Fibroblast of skin of right biceps (primary cell): Measurements from ENCODE around the gene CLTB.
"Not testable (repeated sequence)": the region's sequence is repeated elsewhere in the genome, so short reads cannot be mapped to it uniquely, and the experiment has no call there.

Experiments
- DNase-seq: peaks from one replicate; pipeline ENCODE4 v3.0.0-alpha.2; 2013

CLTB gene, protein sequence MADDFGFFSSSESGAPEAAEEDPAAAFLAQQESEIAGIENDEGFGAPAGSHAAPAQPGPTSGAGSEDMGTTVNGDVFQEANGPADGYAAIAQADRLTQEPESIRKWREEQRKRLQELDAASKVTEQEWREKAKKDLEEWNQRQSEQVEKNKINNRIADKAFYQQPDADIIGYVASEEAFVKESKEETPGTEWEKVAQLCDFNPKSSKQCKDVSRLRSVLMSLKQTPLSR

DNA sequence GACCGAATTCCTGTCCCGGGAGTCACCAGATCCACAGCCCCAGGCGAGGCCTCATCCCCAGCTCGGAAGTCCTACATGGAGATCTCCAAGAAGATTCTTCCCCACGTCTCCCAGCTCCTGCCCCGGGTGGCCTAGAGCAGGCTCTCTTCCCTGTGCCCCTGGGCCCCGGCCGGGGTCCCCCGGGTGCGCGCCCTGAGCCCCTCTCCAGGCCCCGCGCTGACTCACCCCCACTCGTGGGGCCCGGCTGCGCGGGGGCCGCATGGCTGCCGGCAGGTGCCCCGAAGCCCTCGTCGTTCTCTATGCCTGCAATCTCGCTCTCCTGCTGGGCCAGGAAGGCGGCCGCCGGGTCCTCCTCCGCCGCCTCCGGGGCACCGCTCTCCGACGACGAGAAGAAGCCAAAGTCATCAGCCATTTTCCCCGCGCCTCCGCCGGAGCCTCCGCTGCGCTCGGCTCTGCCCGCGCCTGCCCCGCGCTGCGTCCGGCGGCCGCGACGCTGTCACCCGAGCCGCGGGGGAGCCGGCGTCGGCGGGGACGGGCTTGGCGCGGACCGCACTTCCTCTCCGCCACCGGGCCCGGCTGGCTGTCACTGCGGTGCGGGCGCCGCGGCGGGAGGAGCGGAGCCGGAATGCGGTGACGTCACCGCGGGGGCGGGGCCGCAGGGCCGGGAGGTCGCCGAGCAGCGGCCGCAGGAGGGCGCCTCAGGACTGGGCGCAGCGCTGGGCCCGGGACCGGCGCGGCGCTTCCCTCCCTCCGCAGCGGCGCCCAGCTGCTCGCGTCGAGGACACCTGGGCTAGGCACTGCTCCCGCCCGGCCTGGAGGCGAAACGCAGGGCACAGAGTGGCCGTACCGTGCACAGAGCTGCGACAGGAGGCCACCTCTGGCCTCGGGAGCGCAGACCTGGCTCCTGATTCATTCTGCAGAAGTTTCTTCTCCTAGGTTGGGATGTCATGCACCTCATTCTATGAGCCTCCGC lies at the start of gene CLTB:
CLTB (minus strand) TSS at position 588 of the 973 bp plus-strand sequence; CDS start at position 412, 176 bp downstream.
- DNase-seq, result peak; percentile 83

DNA sequence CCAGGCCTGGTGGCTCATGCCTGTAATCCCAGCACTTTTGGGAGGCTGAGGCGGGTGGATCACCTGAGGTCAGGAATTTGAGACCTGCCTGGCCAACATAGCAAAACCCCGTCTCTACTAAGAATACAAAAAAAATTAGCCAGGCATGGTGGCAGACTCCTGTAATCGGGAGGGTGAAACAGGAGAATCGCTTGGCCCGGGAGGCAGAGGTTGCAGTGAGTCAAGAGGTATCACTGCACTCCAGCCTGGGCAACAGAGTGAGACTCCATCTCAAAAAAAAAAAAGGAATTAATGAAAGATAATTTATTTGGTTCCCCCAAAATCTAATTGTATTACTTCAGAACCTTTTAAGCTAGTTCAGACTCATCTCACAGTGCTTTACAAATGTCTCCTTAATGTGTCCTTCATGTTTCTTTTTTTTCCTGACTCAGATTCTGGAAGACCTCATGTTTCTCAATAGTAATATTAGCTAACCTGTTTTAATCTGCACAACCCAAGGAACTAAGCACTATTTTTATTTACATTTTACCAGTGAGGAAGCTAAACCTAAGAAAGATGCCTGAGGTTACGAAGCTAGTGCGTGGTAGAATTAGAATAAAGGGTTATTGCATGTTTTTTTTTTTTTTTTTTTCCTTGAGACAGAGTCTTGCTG lies 46.9 kb upstream of the CLTB start:
- DNase-seq, result no peak

DNA sequence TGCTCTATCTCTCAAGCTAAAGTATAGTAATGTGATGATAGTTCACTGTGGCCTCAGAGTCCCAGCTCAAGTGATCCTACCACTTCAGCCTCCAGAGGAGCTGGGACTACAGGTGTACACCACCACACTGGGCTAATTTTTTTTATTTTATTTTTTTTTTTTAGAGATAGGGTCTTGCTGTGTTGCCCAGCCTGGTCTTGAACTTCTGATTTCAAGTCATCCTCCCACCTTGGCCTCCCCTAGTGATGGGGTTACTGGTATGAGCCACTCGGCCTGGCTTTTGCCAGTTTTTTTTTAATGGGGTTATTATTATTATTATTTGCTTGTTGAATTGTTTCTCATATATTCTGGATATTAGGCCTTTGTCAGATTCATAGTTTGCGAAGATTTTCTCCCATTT lies 45.0 kb upstream of the CLTB start:
- DNase-seq, result no peak

DNA sequence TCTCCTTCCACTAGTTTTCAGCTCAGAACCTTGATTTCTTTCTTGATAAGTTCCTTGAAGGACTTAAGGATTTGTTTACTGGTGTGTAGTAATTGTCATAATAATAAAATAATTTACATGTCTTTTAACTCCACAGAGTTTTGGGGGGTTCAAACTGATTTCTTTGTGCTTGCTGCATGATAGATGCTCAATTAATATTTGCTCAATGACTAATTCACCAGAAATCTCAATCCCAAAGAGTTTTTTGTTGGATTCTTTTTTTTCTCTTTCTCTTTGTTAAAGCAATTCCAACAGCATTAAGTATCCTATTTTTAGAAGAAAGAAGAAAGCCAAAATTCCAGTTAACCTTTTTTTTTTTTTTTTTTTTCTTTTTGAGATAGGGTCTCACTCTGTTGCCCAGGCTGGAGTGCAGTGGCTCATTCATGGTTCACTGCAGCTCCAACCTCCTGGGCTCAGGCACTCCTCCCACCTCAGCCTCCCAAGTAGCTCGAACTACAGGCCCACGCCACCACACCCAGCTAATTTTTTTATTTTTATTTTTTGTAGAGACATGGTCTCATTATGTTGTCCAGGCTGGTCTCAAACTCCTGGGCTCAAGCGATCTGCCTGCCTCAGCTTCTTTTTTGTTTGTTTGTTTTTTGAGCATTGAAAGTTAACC lies 42.7 kb upstream of the CLTB start:
- DNase-seq, result peak; percentile 25

DNA sequence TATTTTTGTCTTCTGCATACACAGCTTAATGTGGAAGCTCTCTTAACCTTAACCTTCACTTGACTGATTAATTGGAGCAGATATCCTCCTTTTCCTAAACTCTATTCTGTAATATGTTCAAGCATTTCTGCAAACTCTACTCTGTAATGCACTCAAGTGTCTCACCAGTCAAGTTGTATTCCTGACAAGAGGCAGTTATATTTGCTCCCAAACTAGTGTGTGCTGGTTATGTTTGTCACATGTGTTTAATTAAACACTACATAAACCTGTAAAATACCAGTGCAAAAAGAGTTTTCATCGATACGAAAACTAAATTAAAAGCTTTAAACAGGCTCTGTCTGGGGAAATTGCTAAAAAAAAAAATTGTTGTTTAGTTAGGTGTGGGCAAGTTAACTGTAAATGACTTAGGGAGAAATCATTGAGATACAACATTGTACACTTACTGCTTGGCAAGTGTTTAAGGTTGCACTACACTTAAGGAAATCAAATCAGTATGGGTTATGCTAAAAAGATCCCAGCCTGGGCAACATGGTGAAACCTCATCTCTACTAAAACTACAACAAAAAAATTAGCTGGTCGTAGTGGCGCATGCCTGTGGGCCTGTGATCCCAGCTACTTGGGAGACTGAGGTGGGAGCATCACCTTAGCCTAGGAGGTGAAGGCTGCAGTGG lies 38.5 kb upstream of the CLTB start:
- no peak for DNase-seq

DNA sequence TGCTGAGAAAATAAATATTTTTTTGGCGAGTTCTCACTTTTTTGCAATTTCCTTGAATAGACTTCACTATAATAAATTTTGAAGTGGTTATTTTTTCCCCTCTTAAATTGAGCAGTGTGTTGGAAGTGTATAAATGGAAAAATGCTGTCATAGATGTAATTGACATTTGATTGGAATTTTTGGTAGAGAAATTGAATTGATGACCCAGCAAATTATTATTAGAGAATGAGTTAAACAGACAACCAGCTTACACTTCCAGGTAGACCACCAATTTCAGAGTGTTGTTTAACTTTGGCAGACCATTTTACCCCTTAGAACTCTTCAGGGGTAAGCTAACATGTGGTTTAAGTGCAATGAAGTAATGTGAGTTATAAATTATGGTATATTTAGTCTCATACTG lies 33.7 kb upstream of the CLTB start:
- no peak for DNase-seq

DNA sequence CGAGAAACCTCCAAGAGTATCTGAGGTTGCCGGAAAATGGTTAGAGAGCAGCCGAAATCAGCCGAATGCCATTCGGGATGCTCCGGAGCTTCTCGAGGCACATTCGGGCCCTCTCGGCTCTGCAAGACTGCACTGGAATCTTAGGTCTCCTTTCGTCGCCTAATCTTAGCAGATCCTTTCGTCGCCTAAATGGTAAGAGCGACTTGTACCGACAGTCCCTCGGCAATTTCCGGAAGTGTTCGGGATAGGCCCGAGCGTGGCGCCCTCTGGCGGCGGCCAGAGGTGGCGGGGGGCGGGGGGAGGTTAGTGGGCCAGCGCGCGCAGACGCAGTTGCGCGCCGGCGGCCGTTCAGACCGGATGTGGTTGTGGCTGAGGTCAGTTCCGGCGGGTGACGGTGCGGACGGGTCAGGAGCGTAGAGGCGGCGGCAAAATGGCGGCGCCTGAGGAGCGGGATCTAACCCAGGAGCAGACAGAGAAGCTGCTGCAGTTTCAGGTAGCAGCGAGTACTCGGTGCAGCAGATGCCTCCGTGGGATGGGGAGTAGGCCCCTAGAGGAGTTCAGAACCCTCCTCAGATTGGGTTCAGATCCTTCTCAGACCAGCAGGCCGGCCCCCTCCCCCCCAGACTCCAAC lies 31.8 kb upstream of the CLTB start, which contains the start of gene FAF2:
FAF2 (plus strand) TSS at position 408 of the 631 bp plus-strand sequence; CDS start at position 431, 23 bp downstream.
- DNase-seq, result peak; percentile 99

DNA sequence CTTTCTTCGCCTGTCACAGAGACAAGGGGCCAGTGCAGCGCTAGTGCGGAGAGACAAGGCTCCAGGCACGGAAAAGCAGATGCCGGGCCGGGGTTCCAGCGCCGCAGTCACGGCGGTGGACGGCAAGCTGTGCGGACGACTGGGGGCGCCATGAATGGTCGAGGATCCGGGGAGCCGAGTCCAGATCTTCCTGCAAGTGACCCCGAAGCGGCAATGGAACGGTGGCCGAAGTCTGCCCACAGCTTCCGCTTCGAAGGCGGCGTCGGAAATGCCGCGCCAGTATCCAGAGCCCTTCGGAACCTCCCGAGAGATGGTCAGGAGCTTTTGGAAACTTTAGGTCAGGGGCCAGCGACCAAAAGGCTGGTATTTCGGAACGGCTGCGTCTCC lies 31.2 kb upstream of the CLTB start:
- no peak for DNase-seq

DNA sequence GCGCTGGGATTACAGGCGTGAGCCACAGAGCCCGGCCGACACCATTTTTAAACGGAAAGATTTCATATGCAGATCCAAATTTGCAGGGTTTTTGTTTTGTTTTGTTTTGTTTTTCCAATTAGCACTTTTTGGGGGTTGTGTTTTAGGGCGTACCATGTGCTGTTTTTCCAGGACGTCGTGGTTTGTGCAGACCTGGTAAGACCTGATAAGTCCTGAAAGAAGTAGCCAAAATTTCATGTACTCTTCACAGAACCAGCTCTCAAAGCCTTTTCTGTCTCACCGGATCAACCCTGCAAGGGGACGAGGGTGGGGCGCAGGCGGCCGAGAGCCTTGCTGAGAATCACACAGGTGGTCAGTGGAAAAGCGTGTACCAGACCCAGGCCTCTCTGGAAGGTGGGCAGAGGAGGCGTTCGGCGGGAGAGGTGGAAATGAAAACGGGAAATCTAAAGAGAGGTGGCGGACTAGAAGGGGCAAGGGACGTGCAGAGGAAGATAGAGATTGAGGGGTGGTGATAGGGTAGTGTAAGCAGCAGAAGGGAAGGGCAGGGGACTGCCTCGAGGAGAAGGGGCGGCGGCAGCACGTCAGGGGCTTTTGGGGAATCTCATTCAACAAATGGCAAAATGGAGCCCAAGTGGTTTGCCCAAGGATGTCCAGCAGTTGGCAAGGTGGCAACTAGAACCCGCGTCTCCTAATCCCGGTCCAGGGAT lies 30.7 kb upstream of the CLTB start:
- no peak for DNase-seq

DNA sequence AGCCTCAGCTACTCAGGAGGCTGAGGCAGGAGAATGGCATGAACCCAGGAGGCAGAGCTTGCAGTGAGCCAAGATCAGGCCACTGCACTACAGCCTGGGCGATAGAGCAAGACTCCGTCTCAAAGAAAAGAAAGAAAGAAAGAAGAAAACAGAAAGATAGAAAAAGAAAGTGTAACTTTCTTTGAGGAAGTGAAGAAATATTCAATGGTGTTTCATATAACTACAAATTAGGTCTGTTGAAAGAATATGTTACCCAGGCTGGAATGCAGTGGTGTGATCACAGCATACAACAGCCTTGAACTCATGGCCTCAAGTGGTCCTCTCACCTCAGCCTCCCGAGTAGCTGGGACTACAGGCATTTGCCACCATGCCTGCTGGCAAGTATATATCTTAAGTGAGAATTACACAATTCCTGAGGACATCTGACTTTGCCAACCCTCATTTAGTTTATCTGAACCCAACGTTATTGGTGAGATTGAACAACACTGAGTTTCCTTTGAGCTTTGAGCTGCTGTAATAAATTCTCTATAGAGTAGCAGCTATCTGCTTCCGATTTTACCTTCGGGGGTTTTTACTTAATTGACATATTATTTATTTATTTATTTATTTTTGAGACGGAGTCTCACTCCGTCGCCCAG lies 29.8 kb upstream of the CLTB start:
- DNase-seq, result no peak

DNA sequence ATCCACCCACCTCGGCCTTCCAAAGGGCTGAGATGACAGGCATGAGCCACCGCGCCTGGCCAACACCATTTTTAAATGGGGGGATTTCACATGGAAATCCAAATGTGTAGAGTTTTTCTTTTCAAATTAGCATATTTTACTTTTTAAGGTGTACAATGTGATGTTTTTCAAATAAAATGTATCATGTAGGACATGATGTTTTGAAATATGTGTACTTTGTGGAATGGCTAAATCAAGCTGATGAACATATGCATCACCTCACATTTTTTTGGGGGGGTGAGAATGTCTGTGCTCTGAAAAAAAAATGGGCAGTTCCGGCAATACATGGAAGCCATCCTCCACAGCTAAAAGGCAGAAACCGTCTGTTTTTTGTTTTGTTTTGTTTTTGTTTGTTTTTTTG lies 28.4 kb upstream of the CLTB start:
- no peak for DNase-seq

DNA sequence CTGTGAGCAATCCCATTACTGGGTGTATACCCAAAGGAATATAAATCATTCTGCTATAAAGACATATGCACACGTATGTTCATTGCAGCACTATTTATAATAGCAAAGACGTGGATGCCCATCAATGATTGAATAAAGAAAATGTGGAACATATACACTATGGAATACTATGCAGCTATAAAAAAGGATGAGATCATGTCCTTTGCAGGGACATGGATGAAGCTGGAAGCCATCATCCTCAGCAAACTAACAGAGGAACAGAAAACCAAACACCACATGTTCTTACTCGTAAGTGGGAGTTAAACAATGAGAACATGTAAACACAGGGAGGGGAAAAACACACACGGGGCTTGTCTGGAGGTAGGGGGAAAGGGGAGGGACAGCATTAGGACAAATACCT lies 26.6 kb upstream of the CLTB start:
- not testable (repeated sequence) for DNase-seq

DNA sequence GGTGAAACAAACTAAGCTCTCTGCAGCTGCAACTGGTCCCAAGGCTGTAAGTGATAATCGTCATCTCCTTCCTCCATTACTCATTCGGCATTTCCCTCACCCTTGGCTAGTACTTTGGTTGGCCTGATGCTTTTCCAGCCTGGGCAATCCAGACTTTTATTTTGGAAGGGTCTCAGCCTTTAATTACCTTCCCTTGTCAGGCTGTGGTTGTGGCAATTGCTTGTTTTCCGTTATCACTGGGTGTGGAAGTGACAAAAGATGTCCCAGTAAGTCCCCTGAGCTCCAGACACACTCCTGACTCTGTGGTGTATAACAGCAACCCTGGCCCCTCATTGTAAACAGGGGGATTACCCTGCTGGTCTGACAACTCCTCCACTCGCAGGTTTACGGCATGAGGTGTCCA lies 25.6 kb upstream of the CLTB start:
- peak; percentile 51 for DNase-seq

DNA sequence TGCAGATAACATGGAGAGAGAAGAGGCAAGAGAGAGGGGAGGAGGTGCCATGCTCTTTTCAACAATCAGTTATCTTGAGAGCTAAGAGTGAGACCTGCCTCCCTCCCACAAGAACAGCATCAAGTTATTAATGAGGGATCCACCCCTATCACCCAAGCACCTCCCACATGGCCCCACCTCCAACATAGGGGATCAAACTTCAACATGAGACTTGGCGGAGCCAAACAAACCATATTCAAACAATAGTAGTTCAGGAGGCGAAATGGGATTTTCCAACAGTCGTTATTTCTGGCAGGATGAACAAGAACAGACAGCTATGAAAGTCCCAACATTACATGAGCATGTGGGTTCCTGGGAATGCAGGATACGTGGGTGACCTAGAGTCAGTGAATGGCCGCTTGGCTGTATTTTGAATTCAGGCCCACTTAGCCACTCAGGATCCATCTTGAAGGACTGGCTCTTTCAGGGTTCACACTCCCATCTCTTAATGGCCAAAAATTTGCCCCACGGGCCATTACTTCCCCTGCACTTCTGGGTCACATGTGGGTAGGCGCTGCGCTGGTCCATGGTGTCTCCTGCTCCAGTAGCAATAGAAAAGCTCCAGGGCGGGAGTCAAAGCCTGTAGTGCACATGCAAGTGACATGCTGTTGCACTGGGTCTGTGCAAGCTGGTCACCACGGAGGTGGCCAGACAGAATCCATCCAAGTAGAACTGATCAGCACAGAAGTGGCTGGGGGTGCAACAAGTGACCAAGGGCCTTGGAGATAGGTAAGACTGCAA lies 24.8 kb upstream of the CLTB start:
- peak; percentile 11 for DNase-seq

DNA sequence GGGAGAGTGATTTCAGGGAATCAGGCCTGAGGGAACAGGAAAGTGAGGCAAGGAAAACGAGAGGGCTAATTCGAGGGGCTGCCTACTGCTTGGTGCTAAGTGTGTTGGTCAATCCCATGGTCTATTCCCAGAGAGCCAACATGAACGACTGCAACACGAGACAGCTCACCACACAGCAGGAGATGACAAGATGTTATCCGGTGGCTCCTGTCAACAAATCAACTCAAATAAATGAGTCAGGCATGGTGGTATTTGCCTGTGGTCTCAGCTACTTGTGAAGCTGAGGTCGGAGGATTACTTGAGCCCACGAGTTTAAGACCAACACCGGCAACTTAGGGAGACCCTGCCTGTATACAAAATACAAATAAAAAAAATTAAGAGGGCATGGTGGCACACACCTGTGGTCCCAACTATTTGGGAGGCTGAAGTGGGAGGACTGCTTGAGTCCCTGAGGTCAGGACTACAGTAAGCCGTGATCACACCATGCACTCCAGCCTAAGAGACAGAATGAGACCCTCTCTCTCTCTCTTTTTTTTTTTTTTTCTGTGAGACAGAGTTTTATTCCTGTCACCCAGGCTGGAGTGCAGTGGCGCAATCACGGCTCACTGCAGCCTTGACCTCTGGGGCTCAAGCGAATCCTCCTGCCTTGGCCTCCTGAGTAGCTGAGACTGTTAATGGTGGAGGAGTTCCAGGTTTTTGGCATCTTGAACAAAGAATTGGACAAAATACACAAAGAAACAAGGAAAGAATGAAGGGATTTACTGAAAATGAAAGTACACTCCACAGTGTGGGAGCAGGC lies 22.8 kb upstream of the CLTB start:
- DNase-seq, result peak; percentile 88

DNA sequence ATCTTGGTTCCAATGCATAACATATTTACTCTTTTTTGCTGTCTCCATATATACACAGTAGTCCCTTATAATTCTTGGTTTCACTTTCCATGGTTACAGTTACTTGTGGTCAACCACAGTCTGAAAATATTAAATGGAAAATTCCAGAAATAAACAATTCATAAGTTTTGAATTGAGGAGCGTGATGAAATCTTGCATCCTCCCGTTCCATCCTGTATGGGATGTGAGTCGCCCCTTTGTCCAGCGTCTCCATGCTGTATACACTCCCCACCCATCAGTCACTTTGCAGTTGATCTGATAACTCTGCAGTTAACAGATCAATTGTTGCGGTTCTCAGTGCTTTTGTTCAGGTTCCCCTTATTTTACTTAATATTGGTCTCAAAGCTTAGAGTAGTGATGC lies 20.3 kb upstream of the CLTB start:
- DNase-seq, result peak; percentile 67

DNA sequence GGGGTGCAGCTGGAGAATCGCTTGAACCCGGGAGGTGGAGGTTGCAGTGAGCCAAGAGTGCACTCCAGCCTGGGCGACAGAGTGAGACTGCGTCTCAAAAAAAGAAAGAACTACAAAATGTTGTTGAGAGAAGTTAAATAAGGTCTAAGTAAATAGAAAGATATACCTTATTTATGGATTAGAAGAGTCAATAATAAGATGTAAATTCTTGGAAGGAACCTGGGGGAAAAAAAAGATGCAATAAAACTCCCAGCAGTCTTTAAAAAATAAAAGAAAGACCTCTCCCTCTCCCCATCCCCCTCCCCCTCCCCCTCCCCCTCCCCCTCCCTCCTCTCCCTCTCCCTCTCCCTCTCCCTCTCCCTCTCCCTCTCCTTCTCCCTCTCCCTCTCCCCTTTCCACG lies 16.4 kb upstream of the CLTB start:
- no peak for DNase-seq

DNA sequence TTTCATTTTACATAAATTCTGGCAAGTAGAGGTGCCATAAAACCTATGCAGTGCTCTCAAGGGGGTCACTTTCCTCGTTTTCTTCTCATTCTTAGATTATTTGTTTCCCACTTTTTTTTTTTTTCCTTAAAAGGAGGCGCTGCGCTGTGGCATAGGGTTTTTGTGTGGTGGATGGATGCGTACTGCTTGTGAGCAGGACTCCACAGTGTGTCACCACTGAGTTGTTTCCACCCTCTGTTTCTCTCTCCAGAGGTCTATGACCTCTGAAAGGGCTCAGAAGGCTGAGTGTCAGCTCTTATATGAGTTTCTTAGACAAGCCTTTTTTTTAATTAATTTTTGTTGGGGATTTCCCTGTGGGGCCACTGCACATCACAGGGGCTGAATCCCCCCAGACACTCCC lies 13.6 kb upstream of the CLTB start:
- no peak for DNase-seq

DNA sequence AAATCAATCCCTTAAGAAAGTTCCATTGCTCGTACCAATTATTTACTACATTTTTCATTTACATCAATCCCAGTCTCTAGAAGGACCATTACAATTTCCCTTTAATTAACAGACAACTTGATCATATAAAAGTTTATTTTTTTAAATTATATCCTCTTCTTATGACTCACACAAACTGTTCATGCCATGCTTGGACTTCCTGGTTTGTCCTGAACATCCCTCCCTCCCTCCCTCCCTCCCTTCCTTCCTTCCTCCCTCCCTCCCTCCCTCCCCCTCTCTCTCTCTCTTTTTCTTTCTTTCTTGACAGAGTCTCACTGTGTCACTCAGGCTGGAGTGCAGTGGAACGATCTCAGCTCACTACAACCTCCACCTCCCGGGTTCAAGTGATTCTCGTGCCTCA lies 11.6 kb upstream of the CLTB start:
- no peak for DNase-seq
